Right ventricle myocardium inferior (tissue), 1 donor: ENCODE measurements around the gene TAF9B. TPM values are rescaled to one million over a fixed set of nuclear protein-coding genes. Genes with fewer than 3 reads are reported as not detected.
"Not testable (repeated sequence)": the region's sequence is repeated elsewhere in the genome, so short reads cannot be mapped to it uniquely, and the experiment has no call there.

Experiments used
- ATAC-seq: fragments of 200-7000 bp; cut with Tn5 transposase; one replicate; pipeline ENCODE4 v1.9.1; 2020; ENCODE audit warnings: mild to moderate bottlenecking, moderate library complexity
- DNase-seq: peaks from one replicate; pipeline ENCODE4 v3.0.0; 2021; ENCODE audit errors: missing footprints
- intact Hi-C: fragments of 100-400 bp; cut with DNase I; formaldehyde crosslinking; loops from one replicate; pipeline ENCODE4 v1.11.0; 2022
- long read RNA-seq: library from polyadenylated mRNA; unstranded; transcript quantifications from one replicate; pipeline ENCODE4 v2.0.0, GENCODE V29; 2021
- total RNA-seq: library from RNA; stranded (reverse); fragmentation: NEBNext Ultra II Directional; extraction: Animal tissue kit (Norgen Biotek cat#: 25700); gene quantifications from one replicate; pipeline ENCODE4 v1.2.1, GENCODE V29; 2021
- donor health status: DM: no; HTN: yes; CAD: no; lungs with severe emphysema.

TAF9B gene
- 18.3 TPM for total RNA-seq
- long read RNA-seq, transcript TAF9B-201 (7 exons, 2,713 nt), result major isoform, 12 of 13 reads
- long read RNA-seq, partial matches to known transcripts, result 0 of 13 reads
- long read RNA-seq, other reads (novel, unspliced or antisense), result 1 of 13 reads

DNA sequence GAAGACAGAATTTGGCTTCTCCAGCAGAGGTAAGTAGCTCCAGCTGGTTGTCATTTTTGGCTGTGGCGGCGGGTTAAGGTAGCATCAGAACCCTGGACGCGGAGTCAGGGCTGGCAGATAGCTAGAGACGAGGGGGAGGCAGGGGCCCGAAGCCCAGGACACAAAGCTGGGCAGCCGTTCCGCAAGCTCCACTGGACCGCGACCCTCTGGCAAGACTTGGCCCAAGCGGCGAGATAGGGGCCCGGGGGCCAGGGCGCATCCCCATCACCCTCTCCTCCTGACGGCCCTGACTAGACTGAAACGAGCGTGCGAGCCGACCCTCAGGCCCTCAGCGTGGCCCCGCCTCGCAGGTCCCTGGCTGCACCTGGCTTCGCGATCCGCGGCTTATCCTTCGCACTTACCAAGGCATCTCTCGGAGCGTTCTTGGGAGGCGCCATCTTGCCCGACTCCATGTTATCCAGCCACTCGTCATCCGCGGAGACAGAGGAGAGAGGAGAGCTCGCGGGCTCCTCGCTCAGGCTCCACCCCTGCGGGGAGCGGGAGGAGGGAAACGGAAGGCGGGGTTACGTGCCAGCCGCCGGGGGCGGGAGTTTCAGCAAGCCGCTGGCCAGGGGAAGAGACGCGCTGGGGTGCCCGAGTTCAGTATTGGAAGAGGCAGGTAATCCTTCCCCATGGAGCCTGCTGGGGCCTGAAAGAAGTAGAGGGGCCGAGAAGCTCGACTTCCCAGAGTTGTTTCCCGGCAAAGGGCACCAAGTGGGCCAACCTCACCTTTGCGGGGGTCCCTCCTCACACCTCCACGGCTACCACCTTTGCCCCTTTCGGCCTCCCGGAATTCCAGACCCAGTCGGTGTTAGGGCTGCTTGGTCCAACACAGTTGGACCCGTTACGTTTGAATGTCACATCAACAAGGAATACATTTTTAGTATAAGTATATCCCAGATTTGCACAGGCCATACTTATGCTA is at the start of gene TAF9B:
Gene TAF9B (minus strand): TSS at position 491 of the 964 bp plus-strand sequence. CDS start 39 bp downstream, at position 452.
- intact Hi-C loops, result no loop called here
- peak; percentile 99 for ATAC-seq
- peak; percentile 93 for DNase-seq

DNA sequence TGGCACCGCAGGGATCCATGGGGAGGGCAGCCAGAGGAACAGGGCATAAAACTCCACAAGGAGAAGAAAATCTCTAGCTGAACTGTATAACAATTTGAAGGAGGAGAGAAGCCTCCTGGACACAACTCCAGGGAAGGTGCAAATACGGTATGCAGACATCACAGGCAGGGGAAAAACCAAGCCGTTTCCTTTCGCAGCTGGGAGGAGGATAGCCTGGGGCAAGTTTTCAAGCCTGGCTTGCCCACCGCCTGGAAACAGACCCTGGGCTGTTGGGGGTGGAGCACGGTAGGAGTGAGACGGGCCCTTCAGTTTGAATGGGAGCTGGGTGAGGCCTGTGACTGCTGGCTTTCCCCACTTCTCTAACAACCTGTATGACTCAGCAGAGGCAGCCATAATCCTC is 43.4 kb upstream of the TAF9B start:
- ATAC-seq (no peak), DNase-seq (no peak)
- intact Hi-C loops, result no loop called here

DNA sequence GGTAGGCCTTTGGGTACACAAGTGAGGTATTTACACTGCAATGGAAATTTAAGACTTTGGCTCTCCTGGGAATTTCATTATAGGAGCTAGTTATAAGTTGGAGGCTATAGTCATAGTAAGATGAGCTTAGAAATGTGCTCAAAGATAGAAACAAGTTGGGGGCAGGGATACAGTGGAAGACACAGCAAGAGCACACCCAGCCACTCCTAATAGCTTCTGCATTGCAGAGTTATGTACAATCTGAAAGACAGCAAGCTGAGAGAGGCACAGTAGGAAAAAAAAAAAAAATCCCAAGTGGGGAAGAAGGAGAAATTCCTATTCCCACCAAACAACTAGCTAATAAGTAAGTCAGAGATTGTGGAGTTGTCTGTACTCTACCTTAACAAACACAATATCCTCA is 41.9 kb upstream of the TAF9B start:
- ATAC-seq (no peak), DNase-seq (no peak)
- intact Hi-C loops, result no loop called here

GRCh38 chrX:78168065-78168464 is 28.6 kb upstream of the TAF9B start:
- DNase-seq, result no peak
- intact Hi-C loops, result no loop called here
- ATAC-seq, result no peak

GRCh38 chrX:78165425-78165824 is 26.0 kb upstream of the TAF9B start:
- intact Hi-C loops, result no loop called here
- DNase-seq, result no peak
- ATAC-seq, result no peak

- DNase-seq, ATAC-seq, intact Hi-C loops: not testable (repeated sequence)
These were observed 23.7 kb upstream of the TAF9B start for GRCh38 chrX:78163175-78163574.

DNA sequence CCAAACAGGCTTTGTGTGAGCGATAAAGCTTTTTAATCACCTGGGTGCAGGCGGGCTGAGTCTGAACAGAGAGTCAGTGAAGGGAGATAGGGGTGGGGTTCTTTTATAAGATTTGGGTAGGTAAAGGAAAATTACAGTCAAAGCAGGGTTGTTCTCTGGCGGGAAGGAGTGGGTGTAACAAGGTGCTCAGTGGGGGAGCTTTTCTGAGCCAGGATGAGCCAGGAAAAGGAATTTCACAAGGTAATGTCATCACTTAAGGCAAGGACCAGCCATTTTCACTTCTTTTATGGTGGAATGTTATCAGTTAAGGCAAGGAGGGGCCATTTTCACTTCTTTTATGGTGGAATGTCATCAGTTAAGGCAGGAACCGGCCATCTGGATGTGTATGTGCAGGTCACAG is 21.3 kb upstream of the TAF9B start:
- intact Hi-C loops, ATAC-seq, DNase-seq: not testable (repeated sequence)

DNA sequence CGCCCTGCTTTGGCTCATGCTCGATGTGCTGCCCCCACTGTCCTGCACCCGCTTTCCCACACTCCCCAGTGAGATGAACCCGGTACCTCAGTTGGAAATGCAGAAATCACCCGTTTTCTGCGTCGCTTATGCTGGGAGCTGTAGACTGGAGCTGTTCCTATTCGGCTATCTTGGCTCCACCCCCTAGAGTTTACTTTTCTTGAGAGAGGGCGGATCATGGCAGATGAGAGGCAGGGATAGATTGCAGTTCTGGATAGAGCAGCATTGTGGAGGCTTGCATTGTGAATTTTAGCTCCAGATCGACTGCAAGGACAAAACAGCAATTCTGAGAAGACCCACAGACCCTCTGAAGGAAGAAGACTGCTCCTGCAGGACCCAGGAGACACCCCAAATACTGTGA is 18.4 kb upstream of the TAF9B start:
- DNase-seq, result peak; percentile 20
- intact Hi-C loops, ATAC-seq: not testable (repeated sequence)

- DNase-seq, intact Hi-C loops, ATAC-seq: not testable (repeated sequence)
These were observed 17.9 kb upstream of the TAF9B start for GRCh38 chrX:78157373-78157772.

- intact Hi-C loops, ATAC-seq, DNase-seq: not testable (repeated sequence)
These were observed 7.6 kb upstream of the TAF9B start for GRCh38 chrX:78147002-78147540.

GRCh38 chrX:78140206-78140605 is 756 bp upstream of the TAF9B start:
- no peak for DNase-seq
- intact Hi-C loops, result no loop called here
- ATAC-seq, result no peak

DNA sequence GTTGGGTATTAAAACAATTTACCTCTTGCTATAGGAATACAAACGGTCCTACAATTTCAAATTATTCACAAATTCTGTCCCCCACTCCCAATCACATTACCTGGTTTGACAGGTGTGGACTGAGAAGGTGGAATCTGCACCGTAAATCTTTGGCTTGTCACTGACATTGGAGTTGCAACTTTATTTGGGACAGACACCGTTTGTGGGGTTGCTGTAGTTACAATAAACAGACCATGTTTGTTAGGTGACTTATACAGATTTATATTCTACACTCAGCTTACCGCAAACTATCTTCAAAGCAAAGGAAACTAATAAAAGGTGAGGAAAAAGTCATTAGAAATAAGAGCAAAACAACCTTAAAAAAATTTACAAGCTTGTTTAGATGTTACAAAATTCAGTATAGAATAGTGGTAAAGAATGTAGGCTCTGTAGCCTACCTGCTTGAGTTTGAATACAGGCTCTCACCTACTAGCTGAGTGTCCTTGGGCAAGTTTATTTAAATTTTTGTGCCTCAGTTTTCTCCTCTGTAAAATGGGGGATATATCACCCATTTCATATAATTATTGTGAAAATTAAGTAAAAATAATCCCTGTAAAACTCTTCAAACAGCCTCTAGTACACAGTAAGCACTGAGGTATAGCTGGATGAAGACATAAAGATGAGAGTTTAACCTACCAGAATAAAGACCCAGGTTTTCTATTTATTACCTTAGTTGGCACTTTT is 6.1 kb downstream of the TAF9B start:
- ATAC-seq (no peak), DNase-seq (no peak)
- intact Hi-C loops, result no loop called here

GRCh38 chrX:78131117-78131516 is 8.3 kb downstream of the TAF9B start:
- intact Hi-C loops, result no loop called here
- DNase-seq (no peak), ATAC-seq (no peak)

DNA sequence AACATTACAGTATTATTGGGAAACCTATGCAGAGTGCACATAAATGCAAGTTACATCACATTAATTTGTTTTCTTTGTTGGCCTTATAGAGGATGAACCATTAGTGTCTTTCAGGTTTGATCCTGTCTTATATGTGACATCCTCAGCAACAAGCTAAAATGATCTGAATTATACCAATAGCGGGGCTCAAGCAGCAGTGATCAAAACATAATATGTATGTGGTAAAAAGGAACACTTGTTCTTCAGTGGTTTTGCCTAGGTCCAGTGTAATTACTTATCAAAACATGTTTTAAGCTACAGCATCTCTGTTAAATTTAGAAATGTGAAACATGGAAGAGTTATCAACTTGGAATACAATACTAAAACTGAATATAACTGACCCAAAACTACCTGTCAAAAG is 9.1 kb downstream of the TAF9B start:
- DNase-seq (no peak), ATAC-seq (no peak)
- intact Hi-C loops, result no loop called here

- ATAC-seq (no peak), DNase-seq (no peak)
- intact Hi-C loops, result no loop called here
These were observed 9.7 kb downstream of the TAF9B start for GRCh38 chrX:78129714-78130113.

- ATAC-seq, DNase-seq, intact Hi-C loops: not testable (repeated sequence)
These were observed 13.7 kb downstream of the TAF9B start for GRCh38 chrX:78125781-78126180.

DNA sequence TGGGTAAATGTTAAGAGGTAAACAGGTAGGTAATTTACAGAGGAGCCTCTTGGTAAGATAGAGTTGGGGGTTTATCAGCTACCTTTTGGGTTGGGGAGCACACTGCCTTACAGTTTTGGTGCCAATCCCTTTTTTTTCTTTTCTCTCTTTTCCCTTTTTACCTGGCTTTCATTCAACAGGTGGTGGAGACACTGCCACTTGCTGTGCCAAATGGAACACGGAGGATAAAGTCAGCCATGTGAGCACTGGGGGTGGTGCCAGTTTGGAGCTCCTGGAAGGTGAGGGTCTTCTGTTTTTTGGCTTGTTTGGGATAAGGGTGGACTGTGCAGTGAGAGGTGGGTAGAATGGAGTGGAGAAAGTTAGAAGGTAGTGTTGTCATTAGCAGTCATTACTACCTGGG is 14.3 kb downstream of the TAF9B start:
- no peak for DNase-seq
- ATAC-seq, result no peak
- intact Hi-C loops, result no loop called here

GRCh38 chrX:78124307-78124706 is 15.1 kb downstream of the TAF9B start:
- DNase-seq (no peak), ATAC-seq (no peak)
- intact Hi-C loops, result no loop called here

DNA sequence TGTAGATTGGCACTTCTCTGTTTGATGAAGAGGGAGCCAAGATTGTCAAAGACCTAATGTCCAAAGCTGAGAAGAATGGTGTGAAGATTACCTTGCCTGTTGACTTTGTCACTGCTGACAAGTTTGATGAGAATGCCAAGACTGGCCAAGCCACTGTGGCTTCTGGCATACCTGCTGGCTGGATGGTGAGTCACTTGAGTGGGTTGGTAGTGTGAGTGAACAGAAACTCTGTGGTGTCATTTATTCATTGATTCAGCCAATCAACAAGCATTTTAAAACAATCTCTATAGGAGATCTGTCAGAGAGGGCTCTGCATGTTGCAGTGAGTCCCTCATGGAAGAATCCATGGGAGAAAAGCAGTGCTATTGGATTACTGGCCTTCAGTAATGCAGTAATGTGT is 16.3 kb downstream of the TAF9B start:
- DNase-seq (no peak), ATAC-seq (no peak)
- intact Hi-C loops, result no loop called here
